COLO829 (cell line): ENCODE results near the gene BAZ1B.
"Not testable (repeated sequence)": the region's sequence is repeated elsewhere in the genome, so short reads cannot be mapped to it uniquely, and the experiment has no call there.

Experiments used
- DNase-seq: peaks from one replicate; pipeline ENCODE4 v3.0.0; 2012; ENCODE audit warnings: low spot score

Gene BAZ1B, protein sequence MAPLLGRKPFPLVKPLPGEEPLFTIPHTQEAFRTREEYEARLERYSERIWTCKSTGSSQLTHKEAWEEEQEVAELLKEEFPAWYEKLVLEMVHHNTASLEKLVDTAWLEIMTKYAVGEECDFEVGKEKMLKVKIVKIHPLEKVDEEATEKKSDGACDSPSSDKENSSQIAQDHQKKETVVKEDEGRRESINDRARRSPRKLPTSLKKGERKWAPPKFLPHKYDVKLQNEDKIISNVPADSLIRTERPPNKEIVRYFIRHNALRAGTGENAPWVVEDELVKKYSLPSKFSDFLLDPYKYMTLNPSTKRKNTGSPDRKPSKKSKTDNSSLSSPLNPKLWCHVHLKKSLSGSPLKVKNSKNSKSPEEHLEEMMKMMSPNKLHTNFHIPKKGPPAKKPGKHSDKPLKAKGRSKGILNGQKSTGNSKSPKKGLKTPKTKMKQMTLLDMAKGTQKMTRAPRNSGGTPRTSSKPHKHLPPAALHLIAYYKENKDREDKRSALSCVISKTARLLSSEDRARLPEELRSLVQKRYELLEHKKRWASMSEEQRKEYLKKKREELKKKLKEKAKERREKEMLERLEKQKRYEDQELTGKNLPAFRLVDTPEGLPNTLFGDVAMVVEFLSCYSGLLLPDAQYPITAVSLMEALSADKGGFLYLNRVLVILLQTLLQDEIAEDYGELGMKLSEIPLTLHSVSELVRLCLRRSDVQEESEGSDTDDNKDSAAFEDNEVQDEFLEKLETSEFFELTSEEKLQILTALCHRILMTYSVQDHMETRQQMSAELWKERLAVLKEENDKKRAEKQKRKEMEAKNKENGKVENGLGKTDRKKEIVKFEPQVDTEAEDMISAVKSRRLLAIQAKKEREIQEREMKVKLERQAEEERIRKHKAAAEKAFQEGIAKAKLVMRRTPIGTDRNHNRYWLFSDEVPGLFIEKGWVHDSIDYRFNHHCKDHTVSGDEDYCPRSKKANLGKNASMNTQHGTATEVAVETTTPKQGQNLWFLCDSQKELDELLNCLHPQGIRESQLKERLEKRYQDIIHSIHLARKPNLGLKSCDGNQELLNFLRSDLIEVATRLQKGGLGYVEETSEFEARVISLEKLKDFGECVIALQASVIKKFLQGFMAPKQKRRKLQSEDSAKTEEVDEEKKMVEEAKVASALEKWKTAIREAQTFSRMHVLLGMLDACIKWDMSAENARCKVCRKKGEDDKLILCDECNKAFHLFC (N-terminal part only)

DNA sequence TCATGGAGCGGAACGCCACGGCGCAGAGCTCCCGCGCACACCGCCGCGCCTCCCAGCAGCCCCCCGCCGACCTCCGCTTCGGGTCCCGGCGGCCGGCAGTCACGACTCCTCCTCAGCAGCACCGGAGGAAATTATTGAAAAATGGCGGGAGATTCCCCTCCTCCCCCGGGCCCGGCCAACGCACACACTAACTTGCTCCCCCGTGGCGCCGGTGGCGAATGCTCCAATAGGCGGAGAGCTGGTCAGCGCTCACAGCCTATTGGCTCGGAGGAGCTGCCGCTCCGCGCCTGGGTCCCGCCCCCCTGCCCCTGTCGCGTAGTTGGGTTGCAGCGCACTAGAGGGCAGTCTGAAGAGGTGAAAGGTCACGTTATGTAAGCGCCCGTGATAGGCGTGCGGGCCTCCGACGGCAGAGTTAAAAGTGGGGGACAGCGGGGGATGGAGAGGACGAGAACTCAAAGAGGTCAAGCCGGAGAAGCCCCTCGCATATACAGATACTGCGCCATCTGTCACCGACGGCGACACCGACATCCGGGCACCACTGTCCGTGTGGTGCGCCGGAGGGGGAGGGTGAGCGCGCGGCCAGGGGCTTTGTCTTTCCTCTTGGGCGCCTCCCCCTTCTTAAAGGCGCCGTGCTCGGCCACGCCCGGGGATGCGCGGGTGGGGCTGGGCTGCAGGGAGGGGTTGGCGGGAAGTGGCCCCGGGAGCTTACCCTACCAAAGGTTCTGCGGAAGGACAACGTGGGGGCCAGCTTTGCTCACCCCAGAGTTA lies at the start of gene BAZ1B:
TSS of gene BAZ1B (minus strand) at position 189 of the 768 bp plus-strand sequence. CDS start 360 bp downstream, outside the sequence.
- peak; percentile 98 for DNase-seq

GRCh38 chr7:73570977-73571376 lies 48.9 kb upstream of the BAZ1B start:
- DNase-seq: no peak

- no peak for DNase-seq
Observed at GRCh38 chr7:73570521-73570920, 48.4 kb upstream of the BAZ1B start.

DNA sequence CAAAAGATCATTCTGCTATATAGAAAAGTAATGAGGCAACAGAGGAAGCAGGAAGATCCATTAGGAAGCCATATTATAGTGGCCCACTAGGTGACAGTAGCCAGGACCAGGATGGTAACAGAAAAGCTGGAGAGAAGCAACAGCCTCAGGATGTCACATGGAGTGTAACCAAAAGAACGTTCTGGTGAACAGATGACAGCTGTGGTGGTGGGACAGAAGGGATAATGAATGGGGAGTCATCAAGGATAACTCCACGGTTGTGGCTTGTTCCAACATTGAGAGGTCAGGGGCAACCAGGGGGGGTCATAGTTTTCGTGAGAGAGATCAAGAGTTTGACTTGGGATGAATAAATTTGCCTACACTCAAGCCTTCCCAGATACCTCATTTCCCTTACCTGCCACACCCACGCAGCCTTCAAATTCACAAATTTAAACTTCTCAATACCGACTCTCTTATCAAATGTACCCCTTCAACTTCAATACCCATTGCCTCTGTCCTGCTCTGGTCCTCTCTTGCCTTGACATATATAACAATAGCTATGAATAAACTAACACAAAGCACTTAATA lies 47.0 kb upstream of the BAZ1B start:
- DNase-seq: no peak

- DNase-seq: no peak
Observed at GRCh38 chr7:73567846-73568685, 46.0 kb upstream of the BAZ1B start.

DNA sequence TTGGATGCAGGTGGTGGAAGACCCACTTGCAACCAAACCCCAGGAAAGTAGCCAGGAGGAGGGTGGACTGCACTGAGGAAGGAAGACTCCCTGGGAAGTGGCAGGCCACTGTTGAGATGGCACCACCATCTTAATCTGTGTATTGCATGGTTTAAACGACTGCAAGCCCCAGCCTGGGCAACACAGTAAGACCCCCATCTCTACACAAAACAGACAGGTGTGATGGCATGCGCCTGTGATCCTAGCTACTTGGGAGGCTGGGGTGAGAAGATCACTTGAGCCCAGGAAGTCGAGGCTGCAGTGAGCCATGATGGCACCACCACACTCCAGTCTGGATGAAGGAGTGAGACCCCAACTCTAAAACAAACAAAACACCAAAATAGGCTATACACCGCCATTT lies 45.0 kb upstream of the BAZ1B start:
- DNase-seq: no peak

- DNase-seq: not testable (repeated sequence)
Observed at GRCh38 chr7:73566431-73566830, 44.3 kb upstream of the BAZ1B start.

- no peak for DNase-seq
Observed at GRCh38 chr7:73565675-73566340, 43.7 kb upstream of the BAZ1B start.

DNA sequence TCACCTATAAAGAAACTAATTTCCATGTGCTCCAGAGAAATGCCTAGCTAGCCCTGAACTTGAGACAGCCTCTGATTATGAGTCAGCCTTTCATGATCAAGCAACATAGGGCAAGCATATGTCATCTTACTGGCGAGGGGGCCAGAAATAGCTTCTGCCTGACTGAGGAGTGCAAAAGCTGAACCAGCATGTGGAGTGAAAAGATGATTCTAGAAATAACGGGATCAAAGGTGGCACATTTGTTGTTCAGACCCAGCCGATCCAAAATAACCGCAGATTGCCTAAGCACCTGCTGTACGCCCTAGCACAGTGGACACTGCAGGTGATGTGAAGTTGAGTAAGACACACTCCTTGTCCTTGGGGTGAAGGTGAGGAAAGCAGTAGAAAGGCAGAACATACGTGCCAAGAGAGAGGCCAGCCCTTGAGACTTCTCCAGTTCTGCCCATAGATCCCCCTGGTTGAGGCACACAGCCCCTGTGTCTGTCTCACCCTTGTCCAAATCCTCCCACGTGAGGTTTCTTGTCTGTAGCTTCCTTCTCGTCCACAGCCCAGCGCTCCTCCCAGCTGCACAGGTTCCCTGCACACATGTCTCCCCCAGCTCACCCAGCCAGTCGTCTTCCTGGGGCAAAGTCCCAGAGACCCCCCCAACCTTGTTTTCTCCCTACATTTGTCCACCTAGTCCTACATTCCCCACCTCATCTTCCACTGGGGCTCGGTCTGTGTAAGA lies 38.2 kb upstream of the BAZ1B start:
- DNase-seq: peak; percentile 77

GRCh38 chr7:73557397-73558257 lies 35.5 kb upstream of the BAZ1B start, which contains the start of gene BCL7B:
TSS of gene BCL7B (minus strand) at chr7:73557690. CDS start at chr7:73557578, 112 bp downstream.
- peak; percentile 92 for DNase-seq

DNA sequence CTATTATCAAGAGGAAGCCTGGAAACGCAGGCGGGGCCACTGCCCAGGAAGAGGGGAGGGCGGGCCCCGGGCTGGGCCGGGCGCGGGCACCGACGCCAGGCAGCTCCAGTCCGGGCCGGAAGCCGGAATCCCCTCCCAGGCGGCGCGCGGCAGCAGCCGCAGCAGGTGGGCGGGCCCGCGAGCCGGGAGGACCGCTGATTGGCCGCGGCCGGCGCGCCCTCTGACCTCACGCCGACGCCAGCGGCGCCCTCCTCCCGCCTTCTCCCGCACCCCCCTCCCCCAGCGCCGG lies 35.0 kb upstream of the BAZ1B start:
- DNase-seq: peak; percentile 97

- DNase-seq: no peak
Observed at GRCh38 chr7:73556208-73557107, 34.4 kb upstream of the BAZ1B start.

- no peak for DNase-seq
Observed at GRCh38 chr7:73555411-73555982, 33.4 kb upstream of the BAZ1B start.

DNA sequence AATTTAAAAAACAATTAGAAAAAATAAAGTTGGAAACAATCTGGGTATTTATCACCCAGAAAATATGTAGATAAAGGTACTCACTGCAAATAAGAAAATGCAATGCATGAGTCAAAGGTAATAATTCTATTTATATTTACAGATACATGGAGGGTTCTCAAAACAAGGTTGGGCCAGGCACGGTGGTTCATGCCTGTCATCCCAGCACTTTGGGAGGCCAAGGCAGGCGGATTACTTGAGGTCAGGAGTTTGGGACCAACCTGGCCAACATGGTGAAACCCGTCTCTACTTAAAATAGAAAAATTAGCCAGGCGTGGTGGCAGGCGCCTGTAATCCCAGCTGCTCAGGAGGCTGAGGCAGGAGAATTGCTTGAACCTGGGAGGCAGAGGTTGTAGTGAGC lies 28.0 kb upstream of the BAZ1B start:
- DNase-seq: not testable (repeated sequence)

- no peak for DNase-seq
Observed at GRCh38 chr7:73549176-73549575, 27.1 kb upstream of the BAZ1B start.

DNA sequence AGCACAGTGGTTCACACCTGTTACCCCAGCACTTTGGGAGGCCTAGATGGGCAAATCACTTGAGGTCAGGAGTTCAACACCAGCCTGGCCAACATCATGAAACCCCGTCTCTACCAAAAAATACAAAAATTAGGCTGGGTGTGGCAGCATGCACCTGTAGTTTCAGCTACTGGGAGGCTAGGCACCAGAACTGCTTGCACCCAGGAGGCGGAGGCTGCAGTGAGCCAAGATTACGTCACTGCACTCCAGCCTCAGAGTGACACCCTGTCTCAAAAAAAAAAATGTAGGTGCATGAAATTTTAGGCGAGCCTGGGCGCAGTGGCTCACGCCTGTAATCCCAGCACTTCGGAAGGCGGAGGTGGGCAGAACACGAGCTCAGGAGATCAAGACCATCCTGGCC lies 25.7 kb upstream of the BAZ1B start:
- DNase-seq: no peak

GRCh38 chr7:73544678-73545077 lies 22.6 kb upstream of the BAZ1B start:
- DNase-seq: no peak
